Stimulated activated CD8-positive, alpha-beta memory T cell treated with anti-CD3 and anti-CD28 coated beads, Interleukin-15, amount 100 ng/mL, for 48 hours (primary cell): ENCODE data around the gene ASPA.
"Not testable (repeated sequence)": the region's sequence is repeated elsewhere in the genome, so short reads cannot be mapped to it uniquely, and the experiment has no call there.

ENCODE experiments used
- DNase-seq, 2 donors: peaks; one replicate each; pipeline ENCODE4 v3.0.0-alpha.2; 2020; ENCODE audit warnings: low read depth in 2 of 2

ASPA gene

GRCh38 chr17:3507869-3508268 is 32.1 kb downstream of the ASPA start:
- DNase-seq, result no peak

- no peak for DNase-seq
Observed at GRCh38 chr17:3510090-3510489, 34.3 kb downstream of the ASPA start.

GRCh38 chr17:3511852-3512504 is 36.2 kb downstream of the ASPA start:
- no peak for DNase-seq

GRCh38 chr17:3512505-3513171 is 36.8 kb downstream of the ASPA start:
- no peak for DNase-seq

GRCh38 chr17:3513305-3514035 is 37.7 kb downstream of the ASPA start:
- DNase-seq, result no peak

- not testable (repeated sequence) for DNase-seq
Observed at GRCh38 chr17:3514167-3514566, 38.4 kb downstream of the ASPA start.

GRCh38 chr17:3514873-3515272 is 39.1 kb downstream of the ASPA start:
- DNase-seq, result no peak

GRCh38 chr17:3519472-3519871 is 43.7 kb downstream of the ASPA start:
- not testable (repeated sequence) for DNase-seq

- no peak for DNase-seq
Observed at GRCh38 chr17:3524024-3524423, 48.2 kb downstream of the ASPA start.

- DNase-seq, result no peak
Observed at GRCh38 chr17:3526491-3526890, 50.7 kb downstream of the ASPA start.

- DNase-seq, result no peak
Observed at GRCh38 chr17:3526971-3527370, 51.2 kb downstream of the ASPA start.

GRCh38 chr17:3527468-3527867 is 51.7 kb downstream of the ASPA start:
- DNase-seq, result no peak

- DNase-seq, result no peak
Observed at GRCh38 chr17:3527896-3528295, 52.1 kb downstream of the ASPA start.

- no peak for DNase-seq
Observed at GRCh38 chr17:3528403-3528851, 52.6 kb downstream of the ASPA start.

GRCh38 chr17:3528880-3529511 is 53.2 kb downstream of the ASPA start:
- DNase-seq, result no peak

- no peak for DNase-seq
Observed at GRCh38 chr17:3529817-3530741, 54.3 kb downstream of the ASPA start.

GRCh38 chr17:3531266-3532101 is 55.7 kb downstream of the ASPA start:
- no peak for DNase-seq

GRCh38 chr17:3532106-3532858 is 56.5 kb downstream of the ASPA start:
- DNase-seq, result no peak

- no peak for DNase-seq
Observed at GRCh38 chr17:3532859-3533142, 57.0 kb downstream of the ASPA start.

GRCh38 chr17:3533752-3534151 is 58.0 kb downstream of the ASPA start:
- DNase-seq, result no peak
